ENCODE measurements around the gene KERA. TPM values are rescaled to one million over a fixed set of nuclear protein-coding genes. Genes with fewer than 3 reads are reported as not detected.

KERA gene
- total RNA-seq, 4 donors from 2014 or later, result not detected

DNA sequence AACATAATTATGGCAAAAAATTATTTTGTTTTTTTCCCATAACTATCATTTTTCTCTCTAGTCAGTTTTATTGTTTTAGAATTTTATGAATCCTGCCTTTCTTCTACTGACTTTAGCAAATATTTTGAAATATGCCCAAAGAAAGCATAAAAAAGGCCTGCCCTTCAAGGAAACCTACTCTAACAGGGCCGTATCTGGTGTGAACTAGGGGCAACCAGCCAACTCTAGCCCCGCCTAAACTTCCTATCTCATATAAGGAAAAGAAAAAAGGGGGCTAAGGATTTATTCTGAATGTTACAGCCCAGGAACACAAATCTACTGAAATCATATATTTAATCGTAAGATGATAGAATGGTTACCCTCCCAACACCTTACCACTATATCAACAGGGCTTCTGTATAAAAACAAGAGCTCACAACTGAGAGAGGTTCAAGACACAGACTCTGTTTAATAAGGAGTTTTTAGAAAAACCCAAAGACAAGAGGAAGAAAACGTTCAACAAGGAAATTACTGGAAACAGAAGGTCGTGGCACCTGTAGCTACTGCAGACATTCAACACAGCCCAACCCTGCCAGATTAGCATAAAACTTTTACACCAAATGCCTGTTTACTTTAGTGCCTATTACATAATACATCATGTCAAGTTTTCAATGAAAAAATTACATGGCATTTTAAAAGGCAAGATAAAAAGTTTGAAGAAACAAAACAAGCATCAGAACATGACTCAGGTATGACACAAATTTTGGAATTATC is 40.1 kb downstream of the KERA start:
- no peaks in the 10 kb centered on the region for H3K9me3 ChIP-seq
- 47 to 48% methylated on average over 5 of the region's 5 CpGs for WGBS, 2 donors (ENCODE audit: low coverage in 1 of 2)
- H3K27ac ChIP-seq, result no peak overlapping the region
- DNase-seq, result no peak
- H3K4me1 ChIP-seq, result no peaks in the 10 kb centered on the region
- no peak for TF ChIP-seq POLR2A (IDR thresholded peaks at IDR 0.05)
- TF ChIP-seq POLR2AphosphoS5 (IDR thresholded peaks at IDR 0.05), result no peak
- intact Hi-C loops (cut with DNase I; ENCODE audit: low total_unique reads) (no loop called here), in situ Hi-C loops (cut with MboI; ENCODE audit: low pct_ligation_motif_present in 1 of 4, low pct_unique_long_range_greater_than_20kb in 1 of 4, low sequenced_read_pairs in 3 of 4) (no loop called here)
- H3K4me3 ChIP-seq, result no peak overlapping the region
- H3K36me3 ChIP-seq, result no peaks in the 10 kb centered on the region
- H3K27me3 ChIP-seq, result no peaks in the 10 kb centered on the region

DNA sequence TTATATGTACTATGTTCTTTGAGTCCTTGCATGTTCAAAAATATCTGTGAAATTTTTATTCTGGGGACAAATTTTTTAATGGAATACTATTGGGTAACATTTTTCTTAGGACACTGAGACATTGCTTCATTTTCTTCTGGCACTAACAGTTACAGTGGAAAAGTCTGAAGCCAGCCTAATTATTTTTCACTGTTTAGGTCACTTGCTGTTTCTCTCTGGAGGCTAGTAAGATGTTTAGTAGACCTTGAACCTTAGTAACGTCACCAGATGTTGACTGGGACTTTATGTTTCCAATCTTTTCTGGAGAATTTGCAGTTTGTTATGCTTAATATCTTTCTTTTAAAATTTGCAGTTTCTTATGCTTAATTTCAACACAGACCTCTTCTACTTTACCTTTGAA is 40.8 kb downstream of the KERA start:
- TF ChIP-seq EP300 (IDR thresholded peaks at IDR 0.05; ENCODE audit: low read depth), result no peak
- TF ChIP-seq, protein P1, sequence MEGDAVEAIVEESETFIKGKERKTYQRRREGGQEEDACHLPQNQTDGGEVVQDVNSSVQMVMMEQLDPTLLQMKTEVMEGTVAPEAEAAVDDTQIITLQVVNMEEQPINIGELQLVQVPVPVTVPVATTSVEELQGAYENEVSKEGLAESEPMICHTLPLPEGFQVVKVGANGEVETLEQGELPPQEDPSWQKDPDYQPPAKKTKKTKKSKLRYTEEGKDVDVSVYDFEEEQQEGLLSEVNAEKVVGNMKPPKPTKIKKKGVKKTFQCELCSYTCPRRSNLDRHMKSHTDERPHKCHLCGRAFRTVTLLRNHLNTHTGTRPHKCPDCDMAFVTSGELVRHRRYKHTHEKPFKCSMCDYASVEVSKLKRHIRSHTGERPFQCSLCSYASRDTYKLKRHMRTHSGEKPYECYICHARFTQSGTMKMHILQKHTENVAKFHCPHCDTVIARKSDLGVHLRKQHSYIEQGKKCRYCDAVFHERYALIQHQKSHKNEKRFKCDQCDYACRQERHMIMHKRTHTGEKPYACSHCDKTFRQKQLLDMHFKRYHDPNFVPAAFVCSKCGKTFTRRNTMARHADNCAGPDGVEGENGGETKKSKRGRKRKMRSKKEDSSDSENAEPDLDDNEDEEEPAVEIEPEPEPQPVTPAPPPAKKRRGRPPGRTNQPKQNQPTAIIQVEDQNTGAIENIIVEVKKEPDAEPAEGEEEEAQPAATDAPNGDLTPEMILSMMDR (IDR thresholded peaks at IDR 0.05), result no peak
- TF ChIP-seq POLR2A (IDR thresholded peaks at IDR 0.05), result no peak
- no peak for TF ChIP-seq POLR2AphosphoS5 (IDR thresholded peaks at IDR 0.05)
- WGBS, 2 donors (ENCODE audit: low coverage in 1 of 2), result 50 to 58% methylated on average over 1 of the region's 1 CpG
- no peaks in the 10 kb centered on the region for H3K4me1 ChIP-seq
- H3K27ac ChIP-seq, result no peak overlapping the region
- in situ Hi-C loops (cut with MboI; ENCODE audit: low pct_ligation_motif_present in 1 of 4, low pct_unique_long_range_greater_than_20kb in 1 of 4, low sequenced_read_pairs in 3 of 4) (no loop called here), intact Hi-C loops (cut with DNase I; ENCODE audit: low total_unique reads) (no loop called here)
- H3K27me3 ChIP-seq, result no peaks in the 10 kb centered on the region
- no peak for DNase-seq
- H3K4me3 ChIP-seq, result no peak overlapping the region
- no peaks in the 10 kb centered on the region for H3K9me3 ChIP-seq
- H3K36me3 ChIP-seq, result no peaks in the 10 kb centered on the region

GRCh38 chr12:91009319-91009950 is 48.4 kb downstream of the KERA start:
- TF ChIP-seq EP300 (IDR thresholded peaks at IDR 0.05; ENCODE audit: low read depth) (no peak), POLR2A (IDR thresholded peaks at IDR 0.05) (no peak), POLR2AphosphoS5 (IDR thresholded peaks at IDR 0.05) (no peak)
- TF ChIP-seq, protein P1 (IDR thresholded peaks at IDR 0.05), result no peak
- no peak overlapping the region for H3K4me3 ChIP-seq
- no peaks in the 10 kb centered on the region for H3K9me3 ChIP-seq
- intact Hi-C loops (cut with DNase I; ENCODE audit: low total_unique reads) (no loop called here), in situ Hi-C loops (cut with MboI; ENCODE audit: low pct_ligation_motif_present in 1 of 4, low pct_unique_long_range_greater_than_20kb in 1 of 4, low sequenced_read_pairs in 3 of 4) (no loop called here)
- no peaks in the 10 kb centered on the region for H3K4me1 ChIP-seq
- H3K27ac ChIP-seq, result no peak overlapping the region
- H3K36me3 ChIP-seq, result no peaks in the 10 kb centered on the region
- 33 to 54% methylated on average over 1 of the region's 1 CpG for WGBS, 2 donors (ENCODE audit: low coverage in 1 of 2)
- no peak for DNase-seq
- no peaks in the 10 kb centered on the region for H3K27me3 ChIP-seq

DNA sequence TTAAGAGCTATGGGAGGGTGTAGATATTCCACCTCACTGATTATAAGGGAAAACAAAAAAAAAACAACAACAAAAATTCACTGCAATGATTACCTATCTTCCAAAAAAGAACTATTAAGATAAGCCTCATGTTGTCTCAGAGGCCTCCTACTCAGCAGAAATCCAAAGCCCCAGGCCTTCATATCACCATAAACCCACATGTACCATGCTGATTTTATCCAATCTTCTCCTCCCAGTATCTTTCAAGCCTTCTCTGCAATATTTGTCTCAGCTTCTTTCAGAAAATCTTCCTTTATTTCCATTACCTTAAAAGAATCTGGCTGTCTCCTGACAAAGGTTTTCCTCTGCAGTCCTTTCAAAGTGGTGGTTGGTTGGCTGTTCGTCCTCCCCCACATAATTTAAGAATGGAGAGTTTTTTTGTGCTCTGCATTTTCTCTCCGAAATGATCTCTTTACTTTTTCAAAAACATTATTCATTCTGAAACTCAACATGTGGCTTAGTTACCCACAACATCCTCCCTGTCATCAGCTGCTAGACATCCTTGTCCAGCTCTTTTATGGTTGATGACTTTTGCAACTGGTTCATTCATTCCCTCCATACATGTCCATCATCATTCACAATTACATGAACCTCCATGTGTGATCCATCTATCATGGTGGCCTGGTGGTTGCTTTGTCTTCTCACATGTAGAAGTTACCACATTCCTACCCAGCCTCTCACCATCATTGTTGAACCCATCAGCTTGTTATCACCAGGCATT is 50.1 kb downstream of the KERA start:
- WGBS, 2 donors (ENCODE audit: low coverage in 1 of 2), result 58 to 77% methylated on average over 2 of the region's 2 CpGs
- Histone ChIP-seq H3K27me3 (no peaks in the 10 kb centered on the region), H3K9me3 (no peaks in the 10 kb centered on the region), H3K4me3 (no peak overlapping the region), H3K4me1 (no peaks in the 10 kb centered on the region), H3K27ac (no peak overlapping the region), H3K36me3 (no peaks in the 10 kb centered on the region)
- intact Hi-C loops (cut with DNase I; ENCODE audit: low total_unique reads), result no loop called here
- no peak for TF ChIP-seq EP300 (IDR thresholded peaks at IDR 0.05; ENCODE audit: low read depth)
- no peak for TF ChIP-seq POLR2A (IDR thresholded peaks at IDR 0.05)
- TF ChIP-seq, protein P1 (IDR thresholded peaks at IDR 0.05), result no peak
- no peak for TF ChIP-seq POLR2AphosphoS5 (IDR thresholded peaks at IDR 0.05)
- DNase-seq, result no peak
- in situ Hi-C loops (cut with MboI; ENCODE audit: low pct_ligation_motif_present in 1 of 4, low pct_unique_long_range_greater_than_20kb in 1 of 4, low sequenced_read_pairs in 3 of 4), result no loop called here
